ENCODE data around the gene LTA4H.

DNA sequence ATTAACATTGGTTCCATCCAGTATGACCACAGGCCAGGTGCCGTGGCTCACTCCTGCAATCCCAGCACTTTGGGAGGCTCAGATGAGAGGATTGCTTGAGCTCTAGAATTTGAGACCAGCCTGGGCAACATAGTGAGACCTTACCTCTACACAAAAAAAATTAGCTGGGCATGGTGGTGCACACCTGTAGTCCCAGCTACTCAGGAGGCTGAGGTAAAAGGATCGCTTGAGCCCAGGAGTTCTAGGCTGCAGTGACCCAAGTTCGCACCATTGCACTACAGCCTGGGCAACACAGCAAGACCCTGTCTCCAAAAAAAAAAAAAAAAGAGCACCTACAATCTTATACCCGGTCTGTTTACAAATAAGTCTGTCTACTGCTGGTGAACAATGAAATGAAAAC is 9.9 kb downstream of the LTA4H start:
- TF ChIP-seq, protein P1, sequence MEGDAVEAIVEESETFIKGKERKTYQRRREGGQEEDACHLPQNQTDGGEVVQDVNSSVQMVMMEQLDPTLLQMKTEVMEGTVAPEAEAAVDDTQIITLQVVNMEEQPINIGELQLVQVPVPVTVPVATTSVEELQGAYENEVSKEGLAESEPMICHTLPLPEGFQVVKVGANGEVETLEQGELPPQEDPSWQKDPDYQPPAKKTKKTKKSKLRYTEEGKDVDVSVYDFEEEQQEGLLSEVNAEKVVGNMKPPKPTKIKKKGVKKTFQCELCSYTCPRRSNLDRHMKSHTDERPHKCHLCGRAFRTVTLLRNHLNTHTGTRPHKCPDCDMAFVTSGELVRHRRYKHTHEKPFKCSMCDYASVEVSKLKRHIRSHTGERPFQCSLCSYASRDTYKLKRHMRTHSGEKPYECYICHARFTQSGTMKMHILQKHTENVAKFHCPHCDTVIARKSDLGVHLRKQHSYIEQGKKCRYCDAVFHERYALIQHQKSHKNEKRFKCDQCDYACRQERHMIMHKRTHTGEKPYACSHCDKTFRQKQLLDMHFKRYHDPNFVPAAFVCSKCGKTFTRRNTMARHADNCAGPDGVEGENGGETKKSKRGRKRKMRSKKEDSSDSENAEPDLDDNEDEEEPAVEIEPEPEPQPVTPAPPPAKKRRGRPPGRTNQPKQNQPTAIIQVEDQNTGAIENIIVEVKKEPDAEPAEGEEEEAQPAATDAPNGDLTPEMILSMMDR (IDR thresholded peaks at IDR 0.05; ENCODE audit: poor library complexity), result no peak
- TF ChIP-seq EZH2 (IDR thresholded peaks at IDR 0.05; ENCODE audit: borderline replicate concordance) (no peak), EZH2phosphoT487 (IDR thresholded peaks at IDR 0.05; ENCODE audit: low read depth, severe bottlenecking, unreplicated experiment) (no peak)
